K562 (cell line): ENCODE data around the gene GLRX2. TPM values are rescaled to one million over a fixed set of nuclear protein-coding genes. Genes with fewer than 3 reads are reported as not detected.

Experiments used
- BRD9 ChIP-seq: fragments of 450-650 bp; IDR thresholded peaks from 2 replicates; pipeline ENCODE4 v1.6.1; 2018; ENCODE audit warnings: low read depth; ENCODE audit not compliant: partially characterized antibody
- CAMTA2 ChIP-seq: fragments of 250-450 bp; sonication (Bioruptor Pico); conservative IDR thresholded peaks from 2 replicates; pipeline ENCODE4 v1.5.1; 2022
- CREB1 ChIP-seq, 2 experiments: sonication (generic) in 1 of 2; formaldehyde crosslinking in 1 of 2; IDR thresholded peaks; 2 replicates each; pipeline versions ENCODE4 v1.6.1 to v1.8.0; 2012 to 2022; ENCODE audit warnings: inconsistent platforms in 1 of 2, mild to moderate bottlenecking in 1 of 2, missing genetic modification reagents in 1 of 2, moderate library complexity in 1 of 2
- CREBBP ChIP-seq: IDR thresholded peaks from one replicate; pipeline ENCODE4 v1.6.1; 2012; ENCODE audit warnings: low read depth, mild to moderate bottlenecking, control low read depth, inconsistent platforms, low read length
- MTA1 ChIP-seq: fragments of 450-650 bp; IDR thresholded peaks from 2 replicates; pipeline ENCODE4 v1.6.1; 2017; ENCODE audit warnings: borderline replicate concordance
- MXI1 ChIP-seq: IDR thresholded peaks from 2 replicates; pipeline ENCODE4 v1.6.1; 2011; ENCODE audit warnings: low read depth, mild to moderate bottlenecking, improper control_type of control experiment, low read length
- TAF9B ChIP-seq: fragments of 450-650 bp; IDR thresholded peaks from 2 replicates; pipeline ENCODE4 v1.6.1; 2018; ENCODE audit warnings: mild to moderate bottlenecking; ENCODE audit not compliant: partially characterized antibody
- ZNF445 ChIP-seq: fragments of 250-450 bp; sonication (Bioruptor Pico); IDR thresholded peaks from 2 replicates; pipeline ENCODE4 v1.4.0; 2020; ENCODE audit warnings: low read depth, mild to moderate bottlenecking, moderate library complexity
- polyA plus RNA-seq, 8 experiments: library from polyadenylated mRNA; depleted of rRNA in 4 of 8; stranded (reverse) in 5 of 8; unstranded in 3 of 8; fragments of >200 nt; fragmentation: Nextera tagmentation in 2 of 8; fragmentation: Illumina TruSeq in 1 of 8; extraction: Ambion mirVana in 2 of 8; extraction: Trizol in 1 of 8; gene quantifications; 2 replicates each; pipeline versions ENCODE4 v1.2.1 to v1.2.3, GENCODE V29; 2011 to 2014; ENCODE audit warnings: inconsistent platforms in 1 of 8, missing spikeins in 1 of 8
- total RNA-seq, 7 experiments: library from RNA; depleted of rRNA in 6 of 7; stranded (reverse); fragments of >200 nt in 6 of 7; fragmentation: Illumina TruSeq in 2 of 7; extraction: Trizol in 2 of 7; gene quantifications; 2 replicates each; pipeline versions ENCODE4 v1.2.1 to v1.2.3, GENCODE V29; 2011 to 2021; ENCODE audit warnings: low replicate concordance in 1 of 7
- TF ChIP-seq, protein P1 (sequence below): fragments of 250-450 bp; sonication (Bioruptor Pico); IDR thresholded peaks from 2 replicates; pipeline ENCODE4 v1.8.0; 2022; ENCODE audit warnings: moderate library complexity, mild to moderate bottlenecking, inconsistent platforms
- TF ChIP-seq, protein P2 (sequence below), 3 experiments: fragments of 200-800 bp in 1 of 3; fragments of 250-450 bp in 1 of 3; fragments of 450-650 bp in 1 of 3; sonication (Bioruptor Pico) in 1 of 3; sonication (Bioruptor generic) in 1 of 3; formaldehyde crosslinking in 1 of 3; IDR thresholded peaks; 2 replicates each; pipeline versions ENCODE4 v1.6.1 to v1.8.0; 2016 to 2022; ENCODE audit warnings: mild to moderate bottlenecking in 2 of 3, missing genetic modification characterization in 2 of 3, missing compliant biosample characterization in 1 of 3, moderate library complexity in 1 of 3
- TF ChIP-seq, protein P3 (sequence below), 2 experiments: fragments of 450-650 bp in 1 of 2; sonication (generic) in 1 of 2; formaldehyde crosslinking in 1 of 2; IDR thresholded peaks; 2 replicates each; pipeline versions ENCODE4 v1.7.1 to v1.9.0; 2016 to 2022; ENCODE audit warnings: inconsistent platforms in 1 of 2, mild to moderate bottlenecking in 1 of 2, missing genetic modification reagents in 1 of 2

The GLRX2 gene
- total and polyA plus RNA-seq, 9 of the 15 experiments (the other 6 are each of a cell fraction or from before 2014, with no cell fraction given) = 13.3 to 82.6 (median 55.1) TPM

DNA sequence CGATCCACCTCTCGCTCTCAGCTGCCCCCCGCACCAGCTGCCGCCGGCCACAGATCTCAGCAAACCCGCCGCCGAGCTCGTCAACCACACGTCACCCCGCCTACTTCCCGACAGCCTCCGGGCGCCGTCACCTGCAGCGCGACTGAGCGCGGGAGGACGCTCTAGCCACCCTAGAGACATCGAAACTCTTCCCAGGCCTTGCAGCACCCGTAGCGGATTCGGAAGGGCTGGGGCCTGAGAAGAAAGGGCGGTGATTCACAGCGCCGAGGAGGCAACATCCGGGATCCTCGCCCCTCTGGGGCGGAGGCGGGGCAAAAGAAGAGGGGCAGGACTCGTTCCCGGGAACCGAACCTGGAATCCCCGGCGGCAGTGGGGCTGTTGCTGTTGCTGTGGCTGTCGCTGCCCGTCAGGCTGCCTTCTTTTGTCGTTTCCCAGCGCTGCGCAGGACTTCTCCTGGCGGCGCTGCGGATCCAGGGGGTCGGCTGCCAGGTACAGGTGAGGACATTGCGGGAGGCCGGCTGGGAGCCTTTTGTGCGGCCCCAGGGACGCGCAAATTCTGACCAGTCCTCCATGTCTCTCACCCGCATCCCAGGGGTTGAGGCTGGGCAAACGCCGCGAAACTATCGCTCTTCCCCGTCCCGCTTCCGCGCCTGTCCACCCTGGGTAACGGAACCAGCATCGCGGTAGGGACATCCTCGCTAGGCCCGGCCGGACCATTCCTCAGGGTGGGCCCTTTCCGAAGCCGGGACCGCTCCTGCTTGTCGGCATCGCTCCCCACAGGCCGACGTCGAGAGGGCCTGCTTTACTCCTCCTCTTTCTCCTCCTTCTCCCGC is 45.7 kb downstream of the GLRX2 start, which contains the start of the genes RO60 and UCHL5 (continued):
- TF ChIP-seq, protein P1, sequence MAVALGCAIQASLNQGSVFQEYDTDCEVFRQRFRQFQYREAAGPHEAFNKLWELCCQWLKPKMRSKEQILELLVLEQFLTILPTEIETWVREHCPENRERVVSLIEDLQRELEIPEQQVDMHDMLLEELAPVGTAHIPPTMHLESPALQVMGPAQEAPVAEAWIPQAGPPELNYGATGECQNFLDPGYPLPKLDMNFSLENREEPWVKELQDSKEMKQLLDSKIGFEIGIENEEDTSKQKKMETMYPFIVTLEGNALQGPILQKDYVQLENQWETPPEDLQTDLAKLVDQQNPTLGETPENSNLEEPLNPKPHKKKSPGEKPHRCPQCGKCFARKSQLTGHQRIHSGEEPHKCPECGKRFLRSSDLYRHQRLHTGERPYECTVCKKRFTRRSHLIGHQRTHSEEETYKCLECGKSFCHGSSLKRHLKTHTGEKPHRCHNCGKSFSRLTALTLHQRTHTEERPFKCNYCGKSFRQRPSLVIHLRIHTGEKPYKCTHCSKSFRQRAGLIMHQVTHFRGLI (CRISPR knock-in tag) = no peak
- TF ChIP-seq BRD9 (no peak), TAF9B (peak; percentile 96), MTA1 (peak; percentile 97), MXI1 (peak; percentile 38; the same call in 1 of the 2 replicates), CREB1 (IDR thresholded peaks at IDR 0.05) (peak; percentile 98), CREB1 (CRISPR knock-in tag; IDR thresholded peaks at IDR 0.05) (peak; percentile 97), CAMTA2 (CRISPR knock-in tag) (no peak), CREBBP (no peak), ZNF445 (CRISPR knock-in tag) (no peak; the same call in 1 of the 2 replicates)
- TF ChIP-seq, protein P2, sequence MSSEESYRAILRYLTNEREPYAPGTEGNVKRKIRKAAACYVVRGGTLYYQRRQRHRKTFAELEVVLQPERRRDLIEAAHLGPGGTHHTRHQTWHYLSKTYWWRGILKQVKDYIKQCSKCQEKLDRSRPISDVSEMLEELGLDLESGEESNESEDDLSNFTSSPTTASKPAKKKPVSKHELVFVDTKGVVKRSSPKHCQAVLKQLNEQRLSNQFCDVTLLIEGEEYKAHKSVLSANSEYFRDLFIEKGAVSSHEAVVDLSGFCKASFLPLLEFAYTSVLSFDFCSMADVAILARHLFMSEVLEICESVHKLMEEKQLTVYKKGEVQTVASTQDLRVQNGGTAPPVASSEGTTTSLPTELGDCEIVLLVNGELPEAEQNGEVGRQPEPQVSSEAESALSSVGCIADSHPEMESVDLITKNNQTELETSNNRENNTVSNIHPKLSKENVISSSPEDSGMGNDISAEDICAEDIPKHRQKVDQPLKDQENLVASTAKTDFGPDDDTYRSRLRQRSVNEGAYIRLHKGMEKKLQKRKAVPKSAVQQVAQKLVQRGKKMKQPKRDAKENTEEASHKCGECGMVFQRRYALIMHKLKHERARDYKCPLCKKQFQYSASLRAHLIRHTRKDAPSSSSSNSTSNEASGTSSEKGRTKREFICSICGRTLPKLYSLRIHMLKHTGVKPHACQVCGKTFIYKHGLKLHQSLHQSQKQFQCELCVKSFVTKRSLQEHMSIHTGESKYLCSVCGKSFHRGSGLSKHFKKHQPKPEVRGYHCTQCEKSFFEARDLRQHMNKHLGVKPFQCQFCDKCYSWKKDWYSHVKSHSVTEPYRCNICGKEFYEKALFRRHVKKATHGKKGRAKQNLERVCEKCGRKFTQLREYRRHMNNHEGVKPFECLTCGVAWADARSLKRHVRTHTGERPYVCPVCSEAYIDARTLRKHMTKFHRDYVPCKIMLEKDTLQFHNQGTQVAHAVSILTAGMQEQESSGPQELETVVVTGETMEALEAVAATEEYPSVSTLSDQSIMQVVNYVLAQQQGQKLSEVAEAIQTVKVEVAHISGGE (CRISPR knock-in tag; IDR thresholded peaks at IDR 0.05) = peak in 1 of 3 experiments; percentile 91; a peak in 2 of 6 replicates
- TF ChIP-seq, protein P3, sequence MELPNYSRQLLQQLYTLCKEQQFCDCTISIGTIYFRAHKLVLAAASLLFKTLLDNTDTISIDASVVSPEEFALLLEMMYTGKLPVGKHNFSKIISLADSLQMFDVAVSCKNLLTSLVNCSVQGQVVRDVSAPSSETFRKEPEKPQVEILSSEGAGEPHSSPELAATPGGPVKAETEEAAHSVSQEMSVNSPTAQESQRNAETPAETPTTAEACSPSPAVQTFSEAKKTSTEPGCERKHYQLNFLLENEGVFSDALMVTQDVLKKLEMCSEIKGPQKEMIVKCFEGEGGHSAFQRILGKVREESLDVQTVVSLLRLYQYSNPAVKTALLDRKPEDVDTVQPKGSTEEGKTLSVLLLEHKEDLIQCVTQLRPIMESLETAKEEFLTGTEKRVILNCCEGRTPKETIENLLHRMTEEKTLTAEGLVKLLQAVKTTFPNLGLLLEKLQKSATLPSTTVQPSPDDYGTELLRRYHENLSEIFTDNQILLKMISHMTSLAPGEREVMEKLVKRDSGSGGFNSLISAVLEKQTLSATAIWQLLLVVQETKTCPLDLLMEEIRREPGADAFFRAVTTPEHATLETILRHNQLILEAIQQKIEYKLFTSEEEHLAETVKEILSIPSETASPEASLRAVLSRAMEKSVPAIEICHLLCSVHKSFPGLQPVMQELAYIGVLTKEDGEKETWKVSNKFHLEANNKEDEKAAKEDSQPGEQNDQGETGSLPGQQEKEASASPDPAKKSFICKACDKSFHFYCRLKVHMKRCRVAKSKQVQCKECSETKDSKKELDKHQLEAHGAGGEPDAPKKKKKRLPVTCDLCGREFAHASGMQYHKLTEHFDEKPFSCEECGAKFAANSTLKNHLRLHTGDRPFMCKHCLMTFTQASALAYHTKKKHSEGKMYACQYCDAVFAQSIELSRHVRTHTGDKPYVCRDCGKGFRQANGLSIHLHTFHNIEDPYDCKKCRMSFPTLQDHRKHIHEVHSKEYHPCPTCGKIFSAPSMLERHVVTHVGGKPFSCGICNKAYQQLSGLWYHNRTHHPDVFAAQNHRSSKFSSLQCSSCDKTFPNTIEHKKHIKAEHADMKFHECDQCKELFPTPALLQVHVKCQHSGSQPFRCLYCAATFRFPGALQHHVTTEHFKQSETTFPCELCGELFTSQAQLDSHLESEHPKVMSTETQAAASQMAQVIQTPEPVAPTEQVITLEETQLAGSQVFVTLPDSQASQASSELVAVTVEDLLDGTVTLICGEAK (IDR thresholded peaks at IDR 0.05) = peak; percentile 73
- TF ChIP-seq, protein P3 (CRISPR knock-in tag; IDR thresholded peaks at IDR 0.05) = no peak
